H9 (cell line): Measurements from ENCODE around the gene ARHGAP10. TPM values are rescaled to one million over a fixed set of nuclear protein-coding genes. Genes with fewer than 3 reads are reported as not detected.
A peak's percentile ranks its signal among the peaks of the same experiment; 100 is the strongest.

Experiments
- DNase-seq: peaks from one replicate; pipeline ENCODE4 v3.0.0-alpha.2; 2017
- H2AFZ ChIP-seq: one replicate; pipeline ENCODE4 v1.6.1; 2013; ENCODE audit warnings: mild to moderate bottlenecking, low read length, control low read depth, moderate library complexity
- H2AK5ac ChIP-seq: 2 replicates; pipeline ENCODE4 v1.6.1; 2013; ENCODE audit warnings: low read length, control low read depth, mixed read lengths; ENCODE audit not compliant: insufficient read length
- H2BK120ac ChIP-seq: one replicate; pipeline ENCODE4 v1.6.1; 2013; ENCODE audit warnings: low read depth, mild to moderate bottlenecking, low read length, control low read depth, inconsistent platforms; ENCODE audit not compliant: poor library complexity, severe bottlenecking
- H2BK12ac ChIP-seq: 2 replicates; pipeline ENCODE4 v1.6.1; 2013; ENCODE audit warnings: low read length, control low read depth, mixed read lengths, low read depth; ENCODE audit not compliant: insufficient read length
- H2BK15ac ChIP-seq: 2 replicates; pipeline ENCODE4 v1.6.1; 2013; ENCODE audit warnings: low read depth, low read length, control low read depth
- H2BK20ac ChIP-seq: one replicate; pipeline ENCODE4 v1.6.1; 2013; ENCODE audit warnings: low read depth, mild to moderate bottlenecking, low read length, control low read depth, inconsistent platforms; ENCODE audit not compliant: poor library complexity, severe bottlenecking
- H2BK5ac ChIP-seq: 2 replicates; pipeline ENCODE4 v1.6.1; 2013; ENCODE audit warnings: low read length, control low read depth, mixed read lengths; ENCODE audit not compliant: insufficient read length
- H3K14ac ChIP-seq: 2 replicates; pipeline ENCODE4 v1.6.1; 2013; ENCODE audit warnings: low read length, control low read depth; ENCODE audit not compliant: insufficient read depth
- H3K18ac ChIP-seq: 2 replicates; pipeline ENCODE4 v1.6.1; 2013; ENCODE audit warnings: low read depth, mild to moderate bottlenecking, mixed read lengths, low read length, control low read depth; ENCODE audit not compliant: insufficient read length
- H3K23ac ChIP-seq: 2 replicates; pipeline ENCODE4 v1.6.1; 2013; ENCODE audit warnings: low read length, control low read depth, mixed read lengths, low read depth; ENCODE audit not compliant: insufficient read length
- H3K23me2 ChIP-seq: 2 replicates; pipeline ENCODE4 v1.6.1; 2013; ENCODE audit warnings: low read depth, mild to moderate bottlenecking, mixed read lengths, low read length, control low read depth; ENCODE audit not compliant: insufficient read length, poor library complexity, severe bottlenecking
- H3K27ac ChIP-seq: 2 replicates; pipeline ENCODE4 v1.5.1; 2013; ENCODE audit warnings: low read length, control low read depth, mixed read lengths, low read depth; ENCODE audit not compliant: insufficient read length
- H3K27me3 ChIP-seq: 2 replicates; pipeline ENCODE4 v1.6.1; 2013; ENCODE audit warnings: low read length, control low read depth, inconsistent platforms; ENCODE audit not compliant: insufficient read depth
- H3K4ac ChIP-seq: 2 replicates; pipeline ENCODE4 v1.6.1; 2013; ENCODE audit warnings: low read depth, mild to moderate bottlenecking, control low read depth, inconsistent platforms, low read length, moderate library complexity
- H3K4me1 ChIP-seq: 2 replicates; pipeline ENCODE4 v1.6.1; 2013; ENCODE audit warnings: low read length, control low read depth, inconsistent platforms; ENCODE audit not compliant: insufficient read depth
- H3K4me2 ChIP-seq: 2 replicates; pipeline ENCODE4 v1.6.1; 2013; ENCODE audit warnings: low read length, control low read depth, mixed read lengths; ENCODE audit not compliant: insufficient read length, insufficient read depth
- H3K56ac ChIP-seq: 2 replicates; pipeline ENCODE4 v1.6.1; 2013; ENCODE audit warnings: low read depth, mild to moderate bottlenecking, mixed read lengths, low read length, control low read depth; ENCODE audit not compliant: insufficient read length
- H3K79me1 ChIP-seq: 2 replicates; pipeline ENCODE4 v1.6.1; 2013; ENCODE audit warnings: low read depth, mild to moderate bottlenecking, moderate library complexity, low read length, control low read depth, inconsistent platforms; ENCODE audit not compliant: insufficient read depth, poor library complexity, severe bottlenecking
- H3K79me2 ChIP-seq: 2 replicates; pipeline ENCODE4 v1.6.1; 2013; ENCODE audit warnings: low read length, control low read depth, inconsistent platforms; ENCODE audit not compliant: insufficient read depth
- H3K9ac ChIP-seq: 2 replicates; pipeline ENCODE4 v1.6.1; 2013; ENCODE audit warnings: low read length, control low read depth, mixed read lengths; ENCODE audit not compliant: insufficient read length; ENCODE audit errors: extremely low read depth
- H3K9me3 ChIP-seq: one replicate; pipeline ENCODE4 v1.6.1; 2013; ENCODE audit warnings: low read depth, low read length, inconsistent platforms; ENCODE audit not compliant: control insufficient read depth
- H3T11ph ChIP-seq: one replicate; pipeline ENCODE4 v1.6.1; 2013; ENCODE audit warnings: mild to moderate bottlenecking, low read length, control low read depth, inconsistent platforms
- H4K20me1 ChIP-seq: one replicate; pipeline ENCODE4 v1.6.1; 2013; ENCODE audit not compliant: control insufficient read depth, insufficient read length, insufficient read depth
- H4K5ac ChIP-seq: 2 replicates; pipeline ENCODE4 v1.6.1; 2013; ENCODE audit warnings: low read depth, mild to moderate bottlenecking, mixed read lengths, low read length, control low read depth; ENCODE audit not compliant: insufficient read length
- H4K8ac ChIP-seq: replicated peaks from 2 replicates; pipeline ENCODE4 v1.6.1; 2013; ENCODE audit warnings: low read length, control low read depth, mixed read lengths, low read depth; ENCODE audit not compliant: insufficient read length
- H4K91ac ChIP-seq: 2 replicates; pipeline ENCODE4 v1.6.1; 2013; ENCODE audit warnings: low read depth, mild to moderate bottlenecking, moderate library complexity, mixed read lengths, low read length, control low read depth; ENCODE audit not compliant: insufficient read length
- H3K27ac Mint-ChIP-seq, 3 experiments: 2 replicates in 2 of 3; 3 replicates in 1 of 3; pipeline ENCODE4 v1.8.0; 2020 to 2021; ENCODE audit warnings: mixed read lengths in 3 of 3, mild to moderate bottlenecking in 1 of 3, moderate library complexity in 1 of 3
- H3K27me3 Mint-ChIP-seq: 2 replicates; pipeline ENCODE4 v1.8.0; 2021; ENCODE audit warnings: low read depth, mild to moderate bottlenecking, moderate library complexity, mixed read lengths
- H3K36me3 Mint-ChIP-seq, 3 experiments: 2 replicates in 2 of 3; 3 replicates in 1 of 3; pipeline ENCODE4 v1.8.0; 2020 to 2021; ENCODE audit warnings: low read depth in 3 of 3, mixed read lengths in 3 of 3; ENCODE audit not compliant: insufficient read depth in 1 of 3
- H3K4me1 Mint-ChIP-seq, 2 experiments: 2 replicates each; pipeline ENCODE4 v1.8.0; 2020; ENCODE audit warnings: mixed read lengths in 2 of 2
- H3K4me3 Mint-ChIP-seq, 2 experiments: 2 replicates in 1 of 2; 3 replicates in 1 of 2; pipeline ENCODE4 v1.8.0; 2020 to 2021; ENCODE audit warnings: mild to moderate bottlenecking in 2 of 2, mixed read lengths in 2 of 2, moderate library complexity in 1 of 2
- H3K9me3 Mint-ChIP-seq, 2 experiments: 2 replicates in 1 of 2; 3 replicates in 1 of 2; pipeline ENCODE4 v1.8.0; 2020; ENCODE audit warnings: mild to moderate bottlenecking in 2 of 2, mixed read lengths in 2 of 2, moderate library complexity in 1 of 2
- WGBS: extraction: QIAGEN DNeasy Blood & Tissue Kit; methylation state at CpG from one replicate; pipeline ENCODE4 v1.1.7; 2013; ENCODE audit warnings: missing lambda C conversion rate, low lambda C conversion rate, mixed read lengths; ENCODE audit not compliant: insufficient read length; ENCODE audit errors: extremely low coverage; 5-methylcytosine and 5-hydroxymethylcytosine counted together
- total RNA-seq: library from RNA; stranded (reverse); gene quantifications from 2 replicates; pipeline ENCODE4 v1.2.1, GENCODE V29; 2021
- TF ChIP-seq, protein P1 (sequence below): fragments of 200-600 bp; sonication (generic); conservative IDR thresholded peaks from 3 replicates; pipeline ENCODE4 v1.8.0; 2021; ENCODE audit warnings: antibody characterized with exemption, mild to moderate bottlenecking

Gene ARHGAP10
- total RNA-seq, 1 experiment from 2014 or later: 7.8 TPM

DNA sequence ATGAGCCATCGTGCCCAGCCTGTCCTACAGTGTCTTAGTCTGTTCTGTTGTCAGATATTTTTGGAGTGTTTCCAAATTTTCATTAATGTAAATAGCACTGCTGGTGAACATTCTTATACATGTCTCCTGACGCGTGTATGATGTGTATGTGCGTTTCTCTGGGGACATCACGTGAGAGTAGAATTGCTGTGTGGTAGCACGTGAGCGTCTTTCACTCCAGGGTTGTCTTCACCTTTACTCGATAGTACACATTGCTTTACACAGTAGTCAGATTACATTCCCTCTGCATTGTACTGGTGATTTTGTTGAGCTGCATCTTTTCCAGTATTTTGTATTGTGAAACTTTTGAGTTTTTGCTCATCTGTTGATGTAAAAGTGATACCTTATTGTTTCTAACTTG lies 60.0 kb downstream of the ARHGAP10 start:
- no peak overlapping the region for H2AFZ ChIP-seq
- H3K79me2 ChIP-seq: no peaks in the 10 kb centered on the region
- H3K27me3 Mint-ChIP-seq: no peaks in the 10 kb centered on the region
- H2BK5ac ChIP-seq: no peak overlapping the region
- no peak overlapping the region for H3K56ac ChIP-seq
- no peaks in the 10 kb centered on the region for H3K27me3 ChIP-seq
- H3K27ac Mint-ChIP-seq: peak overlapping the region in 1 of 3 experiments; percentile 72; a peak in 1 of 7 replicates
- TF ChIP-seq, protein P1, sequence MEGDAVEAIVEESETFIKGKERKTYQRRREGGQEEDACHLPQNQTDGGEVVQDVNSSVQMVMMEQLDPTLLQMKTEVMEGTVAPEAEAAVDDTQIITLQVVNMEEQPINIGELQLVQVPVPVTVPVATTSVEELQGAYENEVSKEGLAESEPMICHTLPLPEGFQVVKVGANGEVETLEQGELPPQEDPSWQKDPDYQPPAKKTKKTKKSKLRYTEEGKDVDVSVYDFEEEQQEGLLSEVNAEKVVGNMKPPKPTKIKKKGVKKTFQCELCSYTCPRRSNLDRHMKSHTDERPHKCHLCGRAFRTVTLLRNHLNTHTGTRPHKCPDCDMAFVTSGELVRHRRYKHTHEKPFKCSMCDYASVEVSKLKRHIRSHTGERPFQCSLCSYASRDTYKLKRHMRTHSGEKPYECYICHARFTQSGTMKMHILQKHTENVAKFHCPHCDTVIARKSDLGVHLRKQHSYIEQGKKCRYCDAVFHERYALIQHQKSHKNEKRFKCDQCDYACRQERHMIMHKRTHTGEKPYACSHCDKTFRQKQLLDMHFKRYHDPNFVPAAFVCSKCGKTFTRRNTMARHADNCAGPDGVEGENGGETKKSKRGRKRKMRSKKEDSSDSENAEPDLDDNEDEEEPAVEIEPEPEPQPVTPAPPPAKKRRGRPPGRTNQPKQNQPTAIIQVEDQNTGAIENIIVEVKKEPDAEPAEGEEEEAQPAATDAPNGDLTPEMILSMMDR: no peak
- H4K91ac ChIP-seq: no peak overlapping the region
- no peak overlapping the region for H3K4me2 ChIP-seq
- no peak overlapping the region for H2BK20ac ChIP-seq
- H3K9me3 ChIP-seq: no peaks in the 10 kb centered on the region
- no peak overlapping the region for H3K9ac ChIP-seq
- no peak overlapping the region for H4K8ac ChIP-seq
- no peaks in the 10 kb centered on the region for H3K79me1 ChIP-seq
- WGBS: no CpG with 5 or more reads among the region's 8 CpGs
- H2BK15ac ChIP-seq: no peak overlapping the region
- H3K4me3 Mint-ChIP-seq: no peak overlapping the region
- H3K4ac ChIP-seq: no peak overlapping the region
- H3K4me1 Mint-ChIP-seq: peaks cover 14 to 19% of the 10 kb centered on the region in 2 experiments
- H3K14ac ChIP-seq: no peak overlapping the region
- H3K18ac ChIP-seq: no peak overlapping the region
- H2AK5ac ChIP-seq: no peak overlapping the region
- DNase-seq: no peak
- no peak overlapping the region for H4K5ac ChIP-seq
- no peaks in the 10 kb centered on the region for H3K36me3 Mint-ChIP-seq
- no peaks in the 10 kb centered on the region for H3K4me1 ChIP-seq
- no peak overlapping the region for H2BK12ac ChIP-seq
- H3K27ac ChIP-seq: no peak overlapping the region
- no peak overlapping the region for H2BK120ac ChIP-seq
- H3K23me2 ChIP-seq: no peaks in the 10 kb centered on the region
- no peaks in the 10 kb centered on the region for H3K9me3 Mint-ChIP-seq
- no peaks in the 10 kb centered on the region for H4K20me1 ChIP-seq
- H3K23ac ChIP-seq: no peak overlapping the region
- H3T11ph ChIP-seq: no peak overlapping the region
